Transverse colon (tissue), 4 donors: ENCODE results near the gene ATXN10. TPM values are rescaled to one million over a fixed set of nuclear protein-coding genes. Genes with fewer than 3 reads are reported as not detected.

Experiments used
- DNase-seq: peaks from one replicate; pipeline ENCODE4 v3.0.0-alpha.2; 2019
- H3K27ac ChIP-seq, 4 donors: fragments of 200-600 bp; sonication (generic); 2 replicates each; pipeline ENCODE4 v1.5.1; 2016 to 2018; ENCODE audit warnings: inconsistent platforms in 4 of 4
- H3K27me3 ChIP-seq: fragments of 200-600 bp; sonication (generic); 2 replicates; pipeline ENCODE4 v1.5.1; 2017; ENCODE audit warnings: inconsistent platforms
- H3K36me3 ChIP-seq, 4 donors: fragments of 200-600 bp; sonication (generic); 2 replicates each; pipeline ENCODE4 v1.5.1; 2017 to 2019; ENCODE audit warnings: inconsistent platforms in 4 of 4
- H3K4me1 ChIP-seq, 4 donors: fragments of 200-600 bp; sonication (generic); 2 replicates each; pipeline ENCODE4 v1.5.1; 2017 to 2020; ENCODE audit warnings: inconsistent platforms in 4 of 4
- H3K4me3 ChIP-seq, 4 donors: fragments of 200-600 bp; sonication (generic); 1 replicate in 1 of 4; 2 replicates in 3 of 4; pipeline versions ENCODE4 v1.5.1 to v1.6.1; 2017 to 2019; ENCODE audit warnings: inconsistent platforms in 4 of 4
- H3K9me3 ChIP-seq, 2 donors: fragments of 200-600 bp; sonication (generic); 2 replicates each; pipeline ENCODE4 v1.5.1; 2017 to 2019; ENCODE audit warnings: inconsistent platforms in 2 of 2
- CTCF ChIP-seq, 5 experiments: fragments of 200-600 bp in 3 of 5; fragments of 450-650 bp in 2 of 5; sonication (generic) in 3 of 5; IDR thresholded peaks; 1 replicate in 2 of 5; 2 replicates in 3 of 5; pipeline ENCODE4 v1.5.1; 2016 to 2017; ENCODE audit warnings: antibody characterized with exemption in 5 of 5, inconsistent platforms in 3 of 5, mild to moderate bottlenecking in 2 of 5, moderate library complexity in 1 of 5
- EP300 ChIP-seq: sonication (generic); formaldehyde crosslinking; IDR thresholded peaks from one replicate; pipeline ENCODE4 v1.6.1; 2017; ENCODE audit warnings: antibody characterized with exemption, low read depth
- POLR2A ChIP-seq: fragments of 450-650 bp; IDR thresholded peaks from one replicate; pipeline ENCODE4 v1.6.1; 2016; ENCODE audit warnings: antibody characterized with exemption, mild to moderate bottlenecking, moderate library complexity
- POLR2AphosphoS5 ChIP-seq, 3 donors: sonication (generic); formaldehyde crosslinking; IDR thresholded peaks; one replicate each; pipeline ENCODE4 v1.6.1; 2016; ENCODE audit warnings: antibody characterized with exemption in 3 of 3
- WGBS, 2 donors: methylation state at CpG; one replicate each; pipeline ENCODE4 v1.1.5; 2018; ENCODE audit warnings: low coverage in 1 of 2; 5-methylcytosine and 5-hydroxymethylcytosine counted together
- in situ Hi-C, 4 donors: fragments of 200-750 bp; cut with MboI; loops; one replicate each; pipeline versions ENCODE4 v1.15.0 to v1.15.1; 2017; ENCODE audit warnings: low sequenced_read_pairs in 3 of 4, low pct_ligation_motif_present in 1 of 4, low pct_unique_long_range_greater_than_20kb in 1 of 4
- intact Hi-C: fragments of 100-400 bp; cut with DNase I; formaldehyde crosslinking; loops from one replicate; pipeline ENCODE4 v1.15.1; 2023; ENCODE audit warnings: low total_unique reads
- total RNA-seq, 4 donors: library from RNA; depleted of rRNA; stranded (reverse); fragments of >200 nt; gene quantifications; one replicate each; pipeline ENCODE4 v1.1.0, GENCODE V29; 2016

ATXN10 gene
- total RNA-seq, 4 donors from 2014 or later, result 27.3 to 88.3 (median 47.8) TPM

DNA sequence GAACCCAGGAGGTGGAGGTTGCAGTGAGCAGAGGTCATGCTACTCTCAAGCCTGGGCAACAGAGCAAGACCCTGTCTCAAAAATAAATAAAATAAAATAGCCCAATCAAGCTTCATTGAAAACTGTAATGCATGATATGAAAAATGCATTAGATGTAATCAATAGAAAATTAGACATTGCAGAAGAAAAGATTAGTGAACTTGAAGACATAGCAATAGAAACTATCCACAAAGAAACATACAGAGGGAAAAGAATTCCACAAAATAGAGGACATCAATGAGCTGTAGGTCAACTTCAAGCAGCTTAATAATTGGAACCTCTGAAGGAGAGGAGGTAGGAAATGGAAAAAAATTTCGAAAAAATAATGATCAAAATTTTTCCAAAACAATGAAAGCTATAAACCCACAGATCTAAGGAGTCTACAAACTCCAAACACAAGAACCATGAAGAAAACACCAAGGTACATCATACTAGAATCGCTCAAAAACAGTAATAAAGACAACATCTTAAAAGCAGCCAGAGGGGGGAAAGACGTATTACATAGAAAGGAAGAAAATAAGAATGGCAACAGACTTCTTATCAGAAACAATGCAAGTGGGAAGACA, 201.1 kb downstream of the ATXN10 start:
- H3K27ac ChIP-seq, result no peak overlapping the region
- TF ChIP-seq POLR2AphosphoS5 (IDR thresholded peaks at IDR 0.05), result no peak
- no peak for TF ChIP-seq CTCF (IDR thresholded peaks at IDR 0.05)
- TF ChIP-seq POLR2A, result no peak
- TF ChIP-seq EP300, result no peak
- intact Hi-C loops (no loop called here), in situ Hi-C loops (no loop called here)
- no peaks in the 10 kb centered on the region for H3K36me3 ChIP-seq
- WGBS, 2 donors, result 78 to 92% methylated on average over 3 of the region's 3 CpGs
- H3K4me3 ChIP-seq, result no peak overlapping the region
- H3K9me3 ChIP-seq, result peaks cover 0 to 7% of the 10 kb centered on the region in 2 donors
- H3K4me1 ChIP-seq, result peaks cover 0 to under 1% (median 0%) of the 10 kb centered on the region in 4 donors
- DNase-seq, result no peak
- peaks cover 70% of the 10 kb centered on the region for H3K27me3 ChIP-seq

- peak; percentile 4 for DNase-seq
- Histone ChIP-seq H3K27ac (no peak overlapping the region), H3K36me3 (no peaks in the 10 kb centered on the region), H3K9me3 (peaks cover 0 to 7% of the 10 kb centered on the region in 2 donors), H3K4me1 (no peaks in the 10 kb centered on the region), H3K4me3 (no peak overlapping the region), H3K27me3 (peaks cover 74% of the 10 kb centered on the region)
- TF ChIP-seq CTCF (IDR thresholded peaks at IDR 0.05) (no peak), POLR2AphosphoS5 (IDR thresholded peaks at IDR 0.05) (no peak), POLR2A (no peak), EP300 (no peak)
- 89% methylated on average over 26 of the region's 26 CpGs; no CpG with 5 or more reads in 1 of the 2 donors for WGBS, 2 donors
- intact Hi-C loops (no loop called here), in situ Hi-C loops (no loop called here)
These were observed 204.8 kb downstream of the ATXN10 start for GRCh38 chr22:45876136-45877035.

GRCh38 chr22:45877036-45877380, 205.4 kb downstream of the ATXN10 start:
- peaks cover 80% of the 10 kb centered on the region for H3K27me3 ChIP-seq
- TF ChIP-seq CTCF (IDR thresholded peaks at IDR 0.05) (no peak), EP300 (no peak), POLR2AphosphoS5 (IDR thresholded peaks at IDR 0.05) (no peak), POLR2A (no peak)
- peaks cover 0 to 7% of the 10 kb centered on the region in 2 donors for H3K9me3 ChIP-seq
- in situ Hi-C loops, result no loop called here
- H3K27ac ChIP-seq, result no peak overlapping the region
- no peak overlapping the region for H3K4me3 ChIP-seq
- 68% methylated on average over 3 of the region's 3 CpGs; no CpG with 5 or more reads in 1 of the 2 donors for WGBS, 2 donors
- DNase-seq, result no peak
- intact Hi-C loops, result no loop called here
- no peaks in the 10 kb centered on the region for H3K4me1 ChIP-seq
- no peaks in the 10 kb centered on the region for H3K36me3 ChIP-seq

DNA sequence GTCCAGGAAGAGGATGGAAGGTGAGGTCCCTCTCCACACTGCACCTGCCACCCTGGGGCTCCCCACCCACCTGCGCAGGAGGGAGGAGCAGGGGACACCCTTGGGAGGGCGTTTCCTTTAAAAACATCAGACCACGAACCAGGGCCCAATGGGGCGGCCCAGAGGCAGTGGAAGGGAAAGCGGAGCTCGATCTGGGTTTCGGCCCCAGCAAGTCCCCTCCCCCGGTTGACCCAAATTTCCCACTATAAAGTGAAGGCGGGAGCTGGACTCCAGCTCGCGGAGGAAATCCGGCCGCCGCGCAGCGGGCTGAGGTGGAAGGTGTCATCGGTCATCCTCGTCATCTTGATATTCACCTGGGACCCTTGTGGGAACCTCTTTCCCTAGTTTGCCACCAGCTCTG, 206.0 kb downstream of the ATXN10 start:
- Histone ChIP-seq H3K9me3 (peaks cover 0 to 4% of the 10 kb centered on the region in 2 donors), H3K4me1 (no peaks in the 10 kb centered on the region), H3K4me3 (no peak overlapping the region), H3K27ac (no peak overlapping the region), H3K27me3 (peaks cover 83% of the 10 kb centered on the region), H3K36me3 (no peaks in the 10 kb centered on the region)
- intact Hi-C loops (no loop called here), in situ Hi-C loops (no loop called here)
- WGBS, 2 donors, result 68% methylated on average over 18 of the region's 18 CpGs; no CpG with 5 or more reads in 1 of the 2 donors
- TF ChIP-seq POLR2A, result no peak
- no peak for TF ChIP-seq CTCF (IDR thresholded peaks at IDR 0.05)
- no peak for TF ChIP-seq POLR2AphosphoS5 (IDR thresholded peaks at IDR 0.05)
- no peak for TF ChIP-seq EP300
- DNase-seq, result no peak
